Prostate gland (tissue), 2 donors: Measurements from ENCODE around the gene ADAMTS17.
"Not testable (repeated sequence)": the region's sequence is repeated elsewhere in the genome, so short reads cannot be mapped to it uniquely, and the experiment has no call there.

Experiments
- CTCF ChIP-seq, 4 experiments: fragments of 200-600 bp in 2 of 4; fragments of 450-650 bp in 2 of 4; sonication (generic) in 2 of 4; IDR thresholded peaks; 1 replicate in 3 of 4; 2 replicates in 1 of 4; pipeline ENCODE4 v1.5.1; 2016 to 2019; ENCODE audit warnings: antibody characterized with exemption in 4 of 4, mild to moderate bottlenecking in 2 of 4, moderate library complexity in 2 of 4
- POLR2AphosphoS5 ChIP-seq: sonication (generic); formaldehyde crosslinking; IDR thresholded peaks from one replicate; pipeline ENCODE4 v1.6.1; 2017; ENCODE audit warnings: antibody characterized with exemption

- TF ChIP-seq CTCF (IDR thresholded peaks at IDR 0.05); POLR2AphosphoS5: not testable (repeated sequence)
These were observed 415.2 kb downstream of the ADAMTS17 start for GRCh38 chr15:99926532-99926931.
